GM23248 (cell line): ENCODE data around the gene C5orf22.

ENCODE experiments used
- EZH2 ChIP-seq: fragments of 200-600 bp; sonication (generic); IDR thresholded peaks from 2 replicates; pipeline ENCODE4 v1.6.1; 2018; ENCODE audit warnings: antibody characterized with exemption, mild to moderate bottlenecking; ENCODE audit not compliant: insufficient read depth, poor library complexity, severe bottlenecking
- EZH2phosphoT487 ChIP-seq: fragments of 200-600 bp; sonication (generic); IDR thresholded peaks from 2 replicates; pipeline ENCODE4 v1.6.1; 2018; ENCODE audit warnings: antibody characterized with exemption, moderate library complexity, mild to moderate bottlenecking, low read depth; ENCODE audit not compliant: insufficient read depth

GRCh38 chr5:31581498-31582099 lies 49.5 kb downstream of the C5orf22 start:
- TF ChIP-seq EZH2 (no peak), EZH2phosphoT487 (no peak)
